ENCODE results near the gene MTCH2.

DNA sequence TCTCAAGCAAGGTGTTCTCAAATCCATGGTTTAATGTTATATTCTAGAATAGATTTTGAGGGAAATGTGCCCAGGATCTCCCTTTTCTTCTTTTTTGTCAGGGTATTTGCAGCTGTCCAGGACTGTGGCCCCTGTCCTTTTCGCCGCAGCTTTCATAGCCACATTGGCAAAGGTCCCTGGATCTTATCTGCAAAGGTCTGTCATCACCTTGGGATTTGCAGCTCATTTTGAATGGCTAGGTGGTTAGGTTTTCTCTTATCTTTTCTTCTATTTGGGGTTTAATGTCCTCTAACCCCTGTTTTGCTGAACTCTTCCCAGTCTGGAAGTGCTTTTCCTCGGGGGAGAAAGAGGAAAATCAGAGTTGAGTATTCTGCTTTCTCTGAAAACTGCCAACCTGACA lies 36.4 kb downstream of the MTCH2 start:
- TF ChIP-seq POLR2A (IDR thresholded peaks at IDR 0.05) = no peak
- TF ChIP-seq, protein P1, sequence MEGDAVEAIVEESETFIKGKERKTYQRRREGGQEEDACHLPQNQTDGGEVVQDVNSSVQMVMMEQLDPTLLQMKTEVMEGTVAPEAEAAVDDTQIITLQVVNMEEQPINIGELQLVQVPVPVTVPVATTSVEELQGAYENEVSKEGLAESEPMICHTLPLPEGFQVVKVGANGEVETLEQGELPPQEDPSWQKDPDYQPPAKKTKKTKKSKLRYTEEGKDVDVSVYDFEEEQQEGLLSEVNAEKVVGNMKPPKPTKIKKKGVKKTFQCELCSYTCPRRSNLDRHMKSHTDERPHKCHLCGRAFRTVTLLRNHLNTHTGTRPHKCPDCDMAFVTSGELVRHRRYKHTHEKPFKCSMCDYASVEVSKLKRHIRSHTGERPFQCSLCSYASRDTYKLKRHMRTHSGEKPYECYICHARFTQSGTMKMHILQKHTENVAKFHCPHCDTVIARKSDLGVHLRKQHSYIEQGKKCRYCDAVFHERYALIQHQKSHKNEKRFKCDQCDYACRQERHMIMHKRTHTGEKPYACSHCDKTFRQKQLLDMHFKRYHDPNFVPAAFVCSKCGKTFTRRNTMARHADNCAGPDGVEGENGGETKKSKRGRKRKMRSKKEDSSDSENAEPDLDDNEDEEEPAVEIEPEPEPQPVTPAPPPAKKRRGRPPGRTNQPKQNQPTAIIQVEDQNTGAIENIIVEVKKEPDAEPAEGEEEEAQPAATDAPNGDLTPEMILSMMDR (IDR thresholded peaks at IDR 0.05) = no peak
